A204.1 (cell line): ENCODE data around the gene RBMS1.

ENCODE experiments used
- FAIRE-seq: peaks from 2 replicates; lab custom pipeline; 2012; peaks lifted over from hg19 to GRCh38; lab: Jason Lieb, UNC

RBMS1 gene

DNA sequence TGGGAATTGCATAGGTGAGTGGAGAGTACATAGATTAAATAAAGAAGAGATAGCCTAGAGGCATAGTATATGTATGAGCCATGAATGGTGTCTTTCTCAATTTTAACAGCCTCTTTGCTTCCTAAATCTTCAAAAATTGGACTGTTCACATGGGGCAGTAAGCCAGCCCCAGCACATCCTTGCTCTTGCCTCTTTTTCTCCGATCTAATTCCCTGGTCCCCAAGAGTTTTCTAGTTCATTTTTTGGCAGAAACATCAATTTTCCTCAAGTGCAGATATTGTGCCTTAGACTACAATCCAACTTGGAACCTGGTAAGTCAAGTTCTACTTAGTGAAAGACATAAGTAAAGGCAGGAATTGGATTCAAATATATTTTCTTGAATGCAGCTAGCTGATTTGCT is 243.7 kb downstream of the RBMS1 start:
- no peak for FAIRE-seq

DNA sequence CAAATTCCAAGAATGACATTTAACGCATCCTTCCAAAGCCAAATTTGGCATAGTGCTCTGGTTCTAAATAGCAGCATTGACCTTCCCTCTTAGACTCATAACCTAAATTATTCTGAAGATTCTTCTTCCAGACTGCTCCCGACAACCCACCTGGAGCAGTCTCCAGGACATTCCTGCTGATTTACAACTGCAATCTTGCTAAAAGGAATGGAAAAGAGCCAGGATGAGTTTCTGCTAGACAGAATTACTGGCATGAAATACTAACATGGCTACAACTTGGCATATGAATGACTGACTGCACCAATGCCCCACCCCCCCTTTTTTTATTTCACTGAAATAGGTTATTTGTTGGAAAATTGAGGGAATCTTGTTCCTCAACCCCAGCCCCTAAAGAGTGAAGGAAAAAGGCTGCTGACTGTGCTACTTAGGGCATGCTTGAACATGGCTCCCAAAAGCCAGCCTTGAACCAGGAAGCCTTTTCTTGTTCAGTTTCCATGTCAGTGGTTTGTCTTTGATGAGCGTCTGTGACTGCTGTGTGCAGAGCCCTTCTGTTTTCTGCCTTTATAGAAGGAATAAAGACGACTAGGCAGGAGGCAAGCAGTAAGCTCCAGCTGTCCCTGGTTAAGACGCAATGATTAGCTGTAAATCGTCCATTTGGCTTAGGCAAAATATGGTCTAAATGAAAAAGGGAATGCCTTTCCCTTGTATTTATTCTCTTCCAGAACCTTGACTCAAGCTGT is 246.1 kb downstream of the RBMS1 start:
- FAIRE-seq = no peak

DNA sequence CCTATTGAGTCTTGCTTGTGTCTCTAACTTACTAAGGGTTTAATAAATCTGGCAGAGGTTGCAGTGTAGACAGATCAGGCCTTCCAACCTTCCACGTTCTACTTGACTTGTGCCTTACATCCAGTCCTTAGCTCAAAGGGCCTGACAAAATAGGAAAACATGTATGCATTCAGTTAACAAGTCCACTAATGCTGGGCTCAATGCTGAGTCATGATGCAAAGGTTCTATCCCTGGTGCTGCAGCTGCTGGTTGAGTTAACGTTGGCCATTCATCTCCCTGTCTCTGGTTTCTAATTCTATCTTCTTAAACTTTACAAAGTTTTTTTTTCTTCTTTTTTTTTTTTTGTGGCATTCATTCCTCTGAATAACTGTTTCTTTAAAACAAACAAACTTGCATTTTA is 247.3 kb downstream of the RBMS1 start:
- no peak for FAIRE-seq

DNA sequence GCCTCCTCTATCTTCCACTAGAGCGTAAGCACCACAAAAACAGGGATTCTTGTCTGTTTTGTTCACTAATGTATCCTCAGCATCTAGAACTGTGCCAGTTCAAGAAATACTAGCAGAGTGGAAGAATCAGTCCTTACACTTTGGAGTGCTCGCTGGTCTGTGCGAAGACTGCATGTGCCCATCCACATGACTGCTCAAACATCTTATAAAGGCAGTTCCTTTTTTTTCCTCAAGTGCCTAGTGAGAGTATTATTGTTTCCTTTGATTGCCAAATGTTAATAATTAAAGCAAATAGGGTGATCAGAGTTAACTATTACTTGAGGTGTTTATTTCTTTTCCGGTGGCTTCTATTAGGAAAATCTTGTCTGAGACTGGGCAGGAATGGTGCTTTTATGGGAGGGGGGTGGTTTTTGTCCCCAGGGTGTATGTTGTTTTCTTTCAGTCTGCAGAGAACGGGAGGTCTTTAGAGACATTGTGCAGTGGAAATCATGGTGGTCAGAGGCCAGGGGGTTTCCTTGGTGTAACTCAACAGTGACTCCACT is 247.9 kb downstream of the RBMS1 start:
- FAIRE-seq = no peak

DNA sequence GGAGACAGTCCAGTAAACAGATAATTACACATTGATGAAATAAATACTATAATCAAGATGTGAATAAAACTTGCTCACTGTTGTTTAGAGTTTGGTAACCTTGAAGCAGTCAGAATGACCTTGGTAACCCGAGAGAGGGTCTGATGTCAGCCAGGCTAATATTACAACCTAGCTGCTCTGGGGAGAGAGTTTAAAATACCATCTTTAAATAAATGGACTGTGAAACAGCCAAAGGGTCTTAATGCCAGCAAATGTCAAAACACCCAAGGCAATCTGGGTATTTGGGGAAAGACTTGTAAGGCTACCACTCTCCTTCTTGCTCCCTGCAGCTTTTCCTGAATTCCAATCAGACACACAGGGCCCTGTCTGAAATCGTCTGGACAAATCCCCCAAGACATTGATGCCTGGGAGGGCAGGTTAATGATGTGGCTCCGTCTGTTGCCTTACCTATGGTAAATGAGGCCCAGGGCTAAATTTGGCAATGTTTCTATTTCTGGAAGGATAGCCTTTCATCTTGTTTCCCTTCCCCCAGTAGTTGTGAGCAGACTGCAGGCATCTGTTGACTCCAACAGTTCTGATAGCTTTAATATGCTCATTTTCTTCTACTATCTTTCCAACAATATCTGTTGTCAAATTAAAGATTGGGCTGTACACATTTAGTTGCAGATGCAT is 250.6 kb downstream of the RBMS1 start:
- no peak for FAIRE-seq

DNA sequence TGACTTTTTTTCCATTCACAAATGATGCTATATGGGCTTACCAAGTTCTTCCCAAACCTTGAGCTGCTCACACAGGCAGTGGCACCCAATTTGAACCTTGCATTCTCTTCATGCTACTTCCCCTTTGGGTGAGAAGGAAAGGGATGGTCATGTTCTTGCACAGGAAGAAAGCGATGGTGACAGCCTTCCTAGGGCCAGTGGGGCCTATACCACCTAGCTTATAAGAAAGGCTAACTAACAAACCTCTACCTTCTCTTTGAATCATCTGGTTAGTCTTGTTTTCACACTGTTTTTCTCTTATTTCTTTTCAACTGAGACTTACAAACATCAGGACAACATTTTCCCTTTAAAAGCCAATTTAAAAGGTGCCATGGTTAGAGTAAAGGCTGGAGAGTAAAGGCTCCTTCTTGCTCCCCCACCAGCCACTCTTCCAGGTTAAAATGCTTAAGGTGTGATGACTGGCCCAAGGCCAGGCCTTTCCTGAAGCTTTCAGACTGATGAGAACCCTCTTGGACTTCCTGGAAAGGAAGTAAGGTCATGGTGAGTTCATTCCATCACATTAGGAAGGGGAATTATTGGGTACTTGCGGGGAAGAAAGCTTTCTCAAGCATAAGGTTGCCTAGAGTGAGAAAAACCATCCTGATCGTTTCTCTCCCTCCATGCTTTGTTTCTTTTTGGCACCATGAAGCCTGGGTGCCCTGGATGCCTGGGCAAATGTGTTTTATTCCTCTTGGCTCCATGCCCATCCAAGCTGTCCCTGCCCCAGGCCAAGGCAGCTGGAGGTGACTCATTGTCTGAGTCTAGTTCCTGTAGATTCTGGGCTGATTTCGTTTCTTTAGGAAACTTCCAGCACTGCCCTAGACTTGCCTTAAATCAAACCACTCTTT is 252.1 kb downstream of the RBMS1 start:
- no peak for FAIRE-seq

DNA sequence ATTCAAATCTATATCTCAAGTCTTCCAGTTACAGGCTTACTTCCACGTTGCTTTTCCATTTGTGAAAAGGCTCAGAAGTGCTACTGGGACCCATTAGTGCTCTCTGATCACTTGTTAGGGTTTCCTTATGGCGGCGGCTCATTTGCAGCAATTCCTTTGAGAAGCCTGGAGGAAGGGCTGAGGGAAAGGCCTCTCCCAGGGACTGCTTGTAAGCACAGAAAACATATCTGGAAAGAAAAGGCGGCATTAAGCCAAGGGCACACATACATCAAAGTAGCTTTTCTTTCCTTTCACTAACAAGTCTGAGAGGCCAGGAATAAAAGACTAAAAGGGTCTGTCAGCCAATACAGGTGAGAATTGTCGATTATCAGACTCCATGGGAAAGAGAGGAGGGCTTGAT is 254.2 kb downstream of the RBMS1 start:
- FAIRE-seq = no peak

DNA sequence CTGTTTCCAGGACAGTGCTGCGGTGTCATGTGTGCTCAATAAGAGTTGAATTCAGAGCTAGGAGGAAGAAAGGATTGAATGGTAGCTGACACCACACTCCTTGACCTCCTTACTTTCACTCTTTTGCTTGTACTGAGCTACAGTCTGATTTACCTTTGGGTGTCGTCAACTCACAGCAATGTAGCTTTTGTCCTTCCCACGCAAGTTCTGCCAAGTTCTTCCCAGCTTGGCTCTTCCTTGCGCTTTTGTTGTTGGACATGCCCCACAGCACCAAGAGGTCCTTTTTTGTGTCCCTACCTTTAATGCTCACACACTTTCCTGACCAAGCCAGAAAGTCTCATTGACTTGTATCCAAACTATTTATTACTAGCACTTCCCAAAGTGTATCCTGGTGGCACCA is 255.2 kb downstream of the RBMS1 start:
- no peak for FAIRE-seq

DNA sequence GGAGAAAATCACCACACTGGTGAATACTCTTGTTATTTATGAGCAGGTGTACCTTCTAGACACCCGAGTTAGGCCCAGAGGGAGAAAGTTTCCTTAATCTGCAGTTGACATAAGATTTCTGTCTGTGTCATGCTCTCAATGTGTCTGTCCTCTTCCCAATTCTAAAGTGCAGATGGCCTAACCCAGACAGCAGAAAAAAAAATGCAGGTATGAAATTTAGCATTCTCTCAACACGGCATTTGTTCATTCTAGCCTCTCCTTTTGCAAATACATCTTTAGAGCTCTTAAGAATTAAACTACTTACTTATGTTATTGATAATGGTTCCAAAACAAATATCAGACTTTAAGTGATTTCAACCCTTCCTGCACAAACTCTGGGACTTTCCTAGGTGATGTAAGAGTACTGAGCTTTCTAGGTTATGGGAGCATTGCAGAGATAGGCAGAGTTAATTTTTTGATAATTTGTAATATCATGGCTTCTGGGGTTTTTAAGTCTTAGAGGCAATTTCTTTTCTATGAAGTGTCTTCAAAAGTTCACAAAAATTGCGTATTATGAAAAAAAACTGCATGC is 260.6 kb downstream of the RBMS1 start:
- FAIRE-seq = no peak

DNA sequence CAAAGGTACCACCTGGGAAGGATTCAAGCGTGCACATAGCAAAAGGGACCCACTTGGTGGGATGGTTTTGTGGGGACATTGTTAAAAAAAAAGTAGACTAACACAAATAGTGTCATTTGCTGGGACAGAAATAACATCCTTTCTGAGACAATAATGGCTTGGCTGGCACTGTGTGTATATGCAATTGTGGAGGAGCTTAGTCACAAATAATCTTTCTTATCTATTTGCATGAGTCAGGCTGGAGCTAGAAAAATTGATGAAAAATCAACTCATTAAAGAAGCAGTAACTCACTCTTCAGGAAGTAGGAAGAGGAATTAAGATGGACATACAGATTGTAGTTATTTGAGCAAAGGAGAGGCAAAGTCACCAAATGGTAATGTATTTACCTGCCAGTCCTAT is 264.0 kb downstream of the RBMS1 start:
- FAIRE-seq = no peak

DNA sequence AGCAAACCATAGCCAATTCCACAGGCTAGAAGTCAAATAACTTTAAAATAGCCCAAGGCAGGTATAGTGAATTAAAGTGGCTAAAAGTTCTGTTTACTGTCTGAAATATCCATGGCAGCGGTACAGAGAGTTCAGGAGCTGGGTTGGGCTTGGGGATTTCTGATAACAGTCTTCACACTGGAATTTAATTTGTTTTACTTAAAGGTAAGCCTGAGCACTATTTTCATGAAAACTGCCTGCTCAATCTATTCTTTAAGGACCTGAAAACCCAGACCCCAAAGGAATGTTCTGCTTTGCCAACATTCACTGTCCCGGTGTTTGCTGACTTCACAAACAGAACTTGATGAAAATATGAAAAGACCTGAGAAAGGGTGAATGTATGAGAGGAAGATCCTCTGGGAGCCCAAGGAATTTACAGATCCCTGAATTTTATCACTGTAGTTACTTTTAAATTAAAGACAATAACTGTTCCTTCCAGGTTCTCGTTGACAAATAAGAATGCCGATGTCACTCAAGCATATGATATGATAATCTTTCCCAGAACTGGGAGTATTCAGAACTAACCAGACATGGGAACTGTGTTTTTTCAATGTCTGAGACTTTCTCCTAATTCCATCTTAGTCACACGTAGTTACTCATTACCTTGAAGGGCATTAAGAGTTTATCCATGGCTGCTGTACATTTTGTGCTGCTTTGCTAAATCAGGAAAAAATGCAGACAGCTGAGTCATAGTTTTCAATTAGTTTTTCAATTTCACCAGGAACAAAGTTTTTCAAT is 265.3 kb downstream of the RBMS1 start:
- no peak for FAIRE-seq

DNA sequence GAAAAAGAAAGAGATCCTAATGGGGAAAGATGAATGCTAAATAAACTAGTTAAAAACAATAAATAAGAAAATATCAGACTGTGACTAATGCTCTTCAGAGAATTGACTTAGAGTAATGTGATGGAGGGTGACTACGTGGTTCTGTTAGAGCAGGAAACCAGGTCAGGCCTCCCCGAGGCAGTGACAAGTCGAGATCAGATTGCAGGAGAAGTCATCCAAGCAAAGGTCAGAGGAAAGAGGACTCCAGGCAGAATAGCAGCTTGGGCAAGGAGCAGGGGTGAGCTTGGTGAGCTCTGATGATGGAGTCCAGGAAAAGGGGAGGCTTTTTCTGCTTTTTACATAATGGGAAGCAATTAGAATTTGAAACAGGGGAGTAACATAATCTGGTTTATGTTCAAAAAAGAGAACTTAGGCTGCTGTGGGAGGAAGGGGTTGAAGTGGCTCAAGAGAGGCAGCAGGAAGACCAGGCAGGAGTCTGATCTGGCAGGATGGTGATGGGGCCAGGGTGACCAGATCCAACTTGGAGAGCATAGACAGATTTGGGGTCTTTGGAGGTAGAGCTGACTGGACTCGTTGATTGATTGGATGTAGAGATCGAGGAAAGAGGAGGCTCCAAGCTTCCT is 266.2 kb downstream of the RBMS1 start:
- no peak for FAIRE-seq

DNA sequence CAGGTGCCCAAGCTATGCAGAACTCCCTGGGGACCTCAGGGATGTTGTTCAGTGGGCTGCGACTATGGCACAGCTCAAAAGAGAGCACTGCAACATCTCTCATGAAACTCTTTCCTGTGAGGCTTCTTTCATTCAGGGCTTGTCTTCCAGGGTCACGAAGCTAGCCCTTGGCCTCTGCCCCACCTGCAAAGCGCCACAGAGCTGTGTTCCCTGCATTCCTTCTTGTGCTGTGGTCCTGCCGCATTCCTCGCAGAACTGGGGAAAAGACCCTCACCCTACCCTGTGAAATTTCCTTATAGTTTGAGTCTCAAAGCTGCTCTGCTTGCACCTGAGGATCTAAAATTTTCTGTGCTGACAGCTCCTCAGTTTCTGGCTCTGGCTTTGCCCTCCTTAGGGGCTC is 267.2 kb downstream of the RBMS1 start:
- FAIRE-seq = no peak

DNA sequence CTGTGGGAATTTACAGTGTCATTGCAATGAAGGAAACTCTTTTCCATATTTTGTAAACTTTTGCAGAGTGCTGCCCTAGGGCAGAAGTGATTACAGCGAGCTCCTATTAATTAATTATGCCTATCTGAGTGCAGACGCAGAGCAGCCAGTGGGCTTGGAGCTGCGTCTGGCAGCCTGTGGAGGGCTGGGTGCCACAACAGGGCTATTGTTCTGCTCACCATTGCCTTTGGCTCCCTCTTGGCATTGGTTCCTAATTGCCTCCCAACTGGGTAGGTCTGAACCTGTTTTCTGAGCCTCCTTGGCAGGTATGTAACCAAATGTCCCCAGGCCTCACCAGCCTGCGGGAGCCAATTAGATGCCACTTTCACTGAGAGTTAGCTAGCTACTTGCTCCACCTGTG is 267.9 kb downstream of the RBMS1 start:
- FAIRE-seq = no peak

DNA sequence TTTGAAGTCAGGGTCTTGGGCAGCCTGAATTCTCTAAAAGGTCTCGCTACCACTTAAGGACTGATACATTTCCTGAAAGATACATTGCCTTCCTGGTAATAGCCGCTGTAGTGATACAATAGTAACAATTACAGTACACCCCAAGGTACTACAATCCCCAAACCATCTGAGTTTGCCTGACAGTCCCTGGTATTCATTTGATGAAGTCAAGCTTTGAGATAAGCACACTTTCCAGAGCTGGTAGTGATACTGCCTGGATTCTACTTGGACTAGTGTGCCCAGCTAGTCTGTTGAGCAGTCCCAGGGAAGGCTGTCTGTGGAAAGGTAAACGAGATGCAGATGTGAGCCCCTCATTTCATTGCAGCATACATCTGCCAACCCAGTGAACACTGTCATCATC is 269.1 kb downstream of the RBMS1 start:
- FAIRE-seq = no peak

DNA sequence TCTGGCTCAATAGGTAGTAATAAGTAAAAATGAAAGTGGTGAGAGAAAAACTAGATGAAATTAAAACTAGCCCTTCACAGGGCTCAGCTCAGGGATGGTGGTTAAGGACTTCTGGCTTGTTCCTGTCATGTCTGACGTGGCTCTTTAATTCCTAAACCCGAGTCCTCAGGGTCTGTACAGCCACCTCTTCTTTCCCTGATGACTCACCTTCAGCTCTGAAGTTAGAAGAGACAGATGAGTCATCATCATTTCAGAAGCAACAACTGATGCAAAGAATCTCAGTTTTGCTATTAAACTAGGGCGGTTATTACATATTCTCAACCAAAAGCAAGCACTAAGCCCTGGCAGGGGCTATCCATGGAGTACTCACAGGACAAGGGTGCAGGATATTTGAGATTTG is 269.5 kb downstream of the RBMS1 start:
- no peak for FAIRE-seq

DNA sequence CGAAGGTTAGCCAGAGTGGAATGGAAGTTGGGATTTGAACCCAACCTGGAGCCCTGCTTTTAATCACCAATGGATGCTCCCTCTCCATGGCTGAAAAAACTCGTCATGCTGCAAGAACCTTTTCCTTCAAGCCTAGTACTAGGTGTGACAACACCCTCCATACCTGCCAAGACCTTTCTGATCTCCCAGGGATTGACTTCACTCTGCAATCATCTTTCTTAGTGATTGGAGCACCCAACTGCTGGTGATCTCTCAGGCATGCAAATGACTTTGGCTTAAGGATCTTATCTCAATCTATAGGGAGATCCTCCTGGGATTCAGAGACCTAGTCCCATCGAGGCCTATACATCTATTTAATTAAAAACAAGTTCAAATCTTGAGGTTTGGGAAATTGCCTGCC is 270.0 kb downstream of the RBMS1 start:
- no peak for FAIRE-seq

DNA sequence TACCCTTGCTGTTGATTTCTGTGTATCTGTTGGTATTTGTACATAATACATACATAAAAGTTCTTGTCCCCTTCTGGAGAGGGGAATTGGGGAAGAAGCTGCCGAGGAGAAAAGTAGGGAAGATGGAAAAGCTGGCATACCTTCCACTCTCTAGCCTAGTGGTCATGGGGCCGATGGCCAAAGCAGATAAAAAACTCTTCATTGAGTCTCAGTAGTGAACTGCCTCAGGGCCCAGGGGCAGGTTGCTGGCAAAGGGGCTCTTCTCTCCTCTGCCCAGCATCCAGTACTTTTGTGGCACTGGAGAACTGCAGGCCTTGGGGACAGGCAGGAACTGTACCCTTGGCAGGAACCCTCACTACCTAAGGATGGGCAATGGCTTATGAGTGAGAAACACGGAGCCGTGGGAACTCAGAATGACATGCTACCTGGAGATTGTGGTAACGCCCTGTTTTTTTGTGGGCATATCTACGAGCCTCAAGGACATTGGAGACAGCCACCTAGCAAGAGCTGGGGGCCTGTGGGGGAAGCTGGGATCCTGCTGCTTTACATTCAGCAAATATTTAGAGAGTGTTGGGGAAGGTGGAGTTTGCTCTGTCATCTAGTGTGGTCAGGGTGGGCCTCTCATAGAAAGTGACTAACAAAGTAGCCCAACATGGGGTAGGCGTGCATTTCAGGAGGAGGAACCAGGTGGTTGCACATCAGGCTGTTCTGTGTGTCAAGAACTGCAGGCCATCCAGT is 270.9 kb downstream of the RBMS1 start:
- FAIRE-seq = no peak
